Calu3 (cell line): ENCODE results near the gene PLAGL1. TPM values are rescaled to one million over a fixed set of nuclear protein-coding genes. Genes with fewer than 3 reads are reported as not detected.

ENCODE experiments used
- BruUV-seq: library from RNA; stranded (reverse); fragments of 400-500 nt; replicated peaks from 2 replicates; lab custom pipeline; 2021; lab: Mats Ljungman, UMichigan
- CTCF ChIA-PET: fragments of 300-600 bp; sonication (Branson Sonifier 250); formaldehyde crosslinking; loops from one replicate; lab custom pipeline; 2022; ENCODE audit warnings: antibody characterized with exemption; lab: Charles Lee
- DNase-seq: peaks from one replicate; pipeline ENCODE4 v3.0.0; 2022
- H3K27ac Mint-ChIP-seq: one replicate; pipeline ENCODE4 v1.8.0; 2022; ENCODE audit warnings: mixed read lengths; ENCODE audit not compliant: unreplicated experiment
- H3K27me3 Mint-ChIP-seq: one replicate; pipeline ENCODE4 v1.8.0; 2022; ENCODE audit warnings: mixed read lengths; ENCODE audit not compliant: unreplicated experiment
- H3K36me3 Mint-ChIP-seq: one replicate; pipeline ENCODE4 v1.8.0; 2022; ENCODE audit warnings: mild to moderate bottlenecking, moderate library complexity, mixed read lengths; ENCODE audit not compliant: insufficient read depth, unreplicated experiment
- H3K4me1 Mint-ChIP-seq: one replicate; pipeline ENCODE4 v1.8.0; 2022; ENCODE audit warnings: mild to moderate bottlenecking, low read depth, mixed read lengths; ENCODE audit not compliant: unreplicated experiment
- H3K4me3 Mint-ChIP-seq: one replicate; pipeline ENCODE4 v1.8.0; 2022; ENCODE audit warnings: mild to moderate bottlenecking, low read depth, moderate library complexity, mixed read lengths; ENCODE audit not compliant: unreplicated experiment
- H3K9me3 Mint-ChIP-seq: one replicate; pipeline ENCODE4 v1.8.0; 2022; ENCODE audit warnings: low read depth, mixed read lengths; ENCODE audit not compliant: unreplicated experiment
- intact Hi-C: fragments of 100-400 bp; cut with micrococcal nuclease; formaldehyde crosslinking; loops from one replicate; pipeline ENCODE4 v1.10.0; 2022; ENCODE audit not compliant: unreplicated experiment
- total RNA-seq: library from RNA; stranded (reverse); gene quantifications from 2 replicates; pipeline ENCODE4 v1.2.3, GENCODE V29; 2022
- TF ChIP-seq, protein P1 (sequence below): fragments of 200-600 bp; IDR thresholded peaks from one replicate; pipeline ENCODE4 v1.8.0; 2022; ENCODE audit warnings: antibody characterized with exemption; ENCODE audit not compliant: unreplicated experiment

The PLAGL1 gene
- total RNA-seq, 1 experiment from 2014 or later, result 9.8 TPM

GRCh38 chr6:143980921-143981320, 27.1 kb downstream of the PLAGL1 start:
- no TSS peak for BruUV-seq
- H3K4me1 Mint-ChIP-seq, result no peaks in the 10 kb centered on the region
- no peaks in the 10 kb centered on the region for H3K36me3 Mint-ChIP-seq
- CTCF ChIA-PET, result no interaction called here
- no peak overlapping the region for H3K27ac Mint-ChIP-seq
- no peak for DNase-seq
- no peaks in the 10 kb centered on the region for H3K27me3 Mint-ChIP-seq
- intact Hi-C loops, result no loop called here
- no peak overlapping the region for H3K4me3 Mint-ChIP-seq
- TF ChIP-seq, protein P1, sequence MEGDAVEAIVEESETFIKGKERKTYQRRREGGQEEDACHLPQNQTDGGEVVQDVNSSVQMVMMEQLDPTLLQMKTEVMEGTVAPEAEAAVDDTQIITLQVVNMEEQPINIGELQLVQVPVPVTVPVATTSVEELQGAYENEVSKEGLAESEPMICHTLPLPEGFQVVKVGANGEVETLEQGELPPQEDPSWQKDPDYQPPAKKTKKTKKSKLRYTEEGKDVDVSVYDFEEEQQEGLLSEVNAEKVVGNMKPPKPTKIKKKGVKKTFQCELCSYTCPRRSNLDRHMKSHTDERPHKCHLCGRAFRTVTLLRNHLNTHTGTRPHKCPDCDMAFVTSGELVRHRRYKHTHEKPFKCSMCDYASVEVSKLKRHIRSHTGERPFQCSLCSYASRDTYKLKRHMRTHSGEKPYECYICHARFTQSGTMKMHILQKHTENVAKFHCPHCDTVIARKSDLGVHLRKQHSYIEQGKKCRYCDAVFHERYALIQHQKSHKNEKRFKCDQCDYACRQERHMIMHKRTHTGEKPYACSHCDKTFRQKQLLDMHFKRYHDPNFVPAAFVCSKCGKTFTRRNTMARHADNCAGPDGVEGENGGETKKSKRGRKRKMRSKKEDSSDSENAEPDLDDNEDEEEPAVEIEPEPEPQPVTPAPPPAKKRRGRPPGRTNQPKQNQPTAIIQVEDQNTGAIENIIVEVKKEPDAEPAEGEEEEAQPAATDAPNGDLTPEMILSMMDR, result no peak
- no peaks in the 10 kb centered on the region for H3K9me3 Mint-ChIP-seq

GRCh38 chr6:143976806-143977349, 31.2 kb downstream of the PLAGL1 start:
- no peaks in the 10 kb centered on the region for H3K27me3 Mint-ChIP-seq
- no TSS peak for BruUV-seq
- no peaks in the 10 kb centered on the region for H3K36me3 Mint-ChIP-seq
- no peak for DNase-seq
- intact Hi-C loops, result no loop called here
- H3K4me1 Mint-ChIP-seq, result no peaks in the 10 kb centered on the region
- TF ChIP-seq, protein P1, result no peak
- H3K4me3 Mint-ChIP-seq, result no peak overlapping the region
- H3K9me3 Mint-ChIP-seq, result no peaks in the 10 kb centered on the region
- CTCF ChIA-PET, result no interaction called here
- H3K27ac Mint-ChIP-seq, result no peak overlapping the region

- TF ChIP-seq, protein P1, result no peak
- no peak for DNase-seq
- no peaks in the 10 kb centered on the region for H3K4me1 Mint-ChIP-seq
- CTCF ChIA-PET, result no interaction called here
- H3K9me3 Mint-ChIP-seq, result no peaks in the 10 kb centered on the region
- H3K36me3 Mint-ChIP-seq, result no peaks in the 10 kb centered on the region
- no peak overlapping the region for H3K4me3 Mint-ChIP-seq
- no TSS peak for BruUV-seq
- H3K27me3 Mint-ChIP-seq, result no peaks in the 10 kb centered on the region
- intact Hi-C loops, result no loop called here
- no peak overlapping the region for H3K27ac Mint-ChIP-seq
Observed at GRCh38 chr6:143974089-143974488, 34.0 kb downstream of the PLAGL1 start.

GRCh38 chr6:143973097-143973966, 34.7 kb downstream of the PLAGL1 start:
- intact Hi-C loops, result no loop called here
- Mint-ChIP-seq H3K4me1 (no peaks in the 10 kb centered on the region), H3K27me3 (no peaks in the 10 kb centered on the region)

More at GRCh38 chr6:143973097-143973966, 34.7 kb downstream of the PLAGL1 start:
- Mint-ChIP-seq H3K27ac (no peak overlapping the region), H3K4me3 (no peak overlapping the region), H3K36me3 (no peaks in the 10 kb centered on the region), H3K9me3 (no peaks in the 10 kb centered on the region)
- no peak for DNase-seq
- CTCF ChIA-PET, result no interaction called here
- TF ChIP-seq, protein P1, result no peak
- no TSS peak for BruUV-seq
